Coronary artery (tissue), 2 donors: ENCODE results near the gene DHX57.
"Not testable (repeated sequence)": the region's sequence is repeated elsewhere in the genome, so short reads cannot be mapped to it uniquely, and the experiment has no call there.

Experiments
- DNase-seq: peaks from one replicate; pipeline ENCODE4 v3.0.0-alpha.2; 2017; ENCODE audit warnings: low spot score
- H3K27ac ChIP-seq, 2 donors: fragments of 200-600 bp; sonication (generic); one replicate each; pipeline ENCODE4 v1.5.1; 2016 to 2019
- H3K4me3 ChIP-seq: fragments of 200-600 bp; sonication (generic); 2 replicates; pipeline ENCODE4 v1.5.1; 2016; ENCODE audit warnings: mild to moderate bottlenecking, moderate library complexity
- TF ChIP-seq, protein P1 (sequence below): fragments of 200-600 bp; sonication (generic); IDR thresholded peaks from one replicate; pipeline ENCODE4 v1.5.1; 2019; ENCODE audit warnings: antibody characterized with exemption

DHX57 gene

DNA sequence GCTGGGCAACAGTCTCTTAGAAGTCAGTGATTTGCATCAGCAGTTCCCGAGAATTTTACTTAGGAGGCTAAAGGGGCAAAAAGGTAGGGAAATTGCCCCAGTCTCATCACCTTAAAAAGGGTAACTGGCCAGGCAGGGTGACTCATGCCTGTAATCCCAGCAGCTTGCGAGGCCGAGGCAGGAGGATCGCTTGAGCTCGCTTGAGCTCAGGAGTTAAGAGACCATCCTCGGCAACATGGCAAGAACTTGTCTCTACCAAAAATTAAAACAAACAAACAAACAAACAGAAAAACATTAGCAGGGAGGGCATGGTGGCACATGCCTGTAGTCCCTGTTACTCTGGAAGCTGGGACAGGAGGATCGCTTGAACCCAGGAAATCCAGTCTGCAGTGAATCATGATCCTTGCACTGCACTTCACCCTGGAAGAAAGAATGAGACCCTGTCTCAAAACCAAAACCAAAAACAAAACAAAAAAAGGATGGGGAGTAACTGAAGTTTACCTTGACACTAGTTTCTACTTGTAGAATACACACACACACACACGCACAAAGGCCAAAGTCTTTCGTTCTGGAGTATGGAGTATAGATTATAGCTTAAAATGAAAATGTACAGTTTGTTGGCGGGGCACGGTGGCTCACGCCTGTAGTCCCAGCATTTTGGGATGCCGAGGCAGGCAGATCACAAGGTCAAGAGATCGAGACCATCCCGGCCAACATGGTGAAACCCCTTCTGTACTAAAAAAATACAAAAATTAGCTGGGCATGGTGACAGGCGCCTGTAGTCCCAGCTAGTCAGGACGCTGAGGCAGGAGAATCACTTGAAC is 100.4 kb downstream of the DHX57 start:
- H3K4me3 ChIP-seq: no peak overlapping the region
- TF ChIP-seq, protein P1, sequence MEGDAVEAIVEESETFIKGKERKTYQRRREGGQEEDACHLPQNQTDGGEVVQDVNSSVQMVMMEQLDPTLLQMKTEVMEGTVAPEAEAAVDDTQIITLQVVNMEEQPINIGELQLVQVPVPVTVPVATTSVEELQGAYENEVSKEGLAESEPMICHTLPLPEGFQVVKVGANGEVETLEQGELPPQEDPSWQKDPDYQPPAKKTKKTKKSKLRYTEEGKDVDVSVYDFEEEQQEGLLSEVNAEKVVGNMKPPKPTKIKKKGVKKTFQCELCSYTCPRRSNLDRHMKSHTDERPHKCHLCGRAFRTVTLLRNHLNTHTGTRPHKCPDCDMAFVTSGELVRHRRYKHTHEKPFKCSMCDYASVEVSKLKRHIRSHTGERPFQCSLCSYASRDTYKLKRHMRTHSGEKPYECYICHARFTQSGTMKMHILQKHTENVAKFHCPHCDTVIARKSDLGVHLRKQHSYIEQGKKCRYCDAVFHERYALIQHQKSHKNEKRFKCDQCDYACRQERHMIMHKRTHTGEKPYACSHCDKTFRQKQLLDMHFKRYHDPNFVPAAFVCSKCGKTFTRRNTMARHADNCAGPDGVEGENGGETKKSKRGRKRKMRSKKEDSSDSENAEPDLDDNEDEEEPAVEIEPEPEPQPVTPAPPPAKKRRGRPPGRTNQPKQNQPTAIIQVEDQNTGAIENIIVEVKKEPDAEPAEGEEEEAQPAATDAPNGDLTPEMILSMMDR: no peak
- no peak for DNase-seq
- H3K27ac ChIP-seq: no peak overlapping the region

DNA sequence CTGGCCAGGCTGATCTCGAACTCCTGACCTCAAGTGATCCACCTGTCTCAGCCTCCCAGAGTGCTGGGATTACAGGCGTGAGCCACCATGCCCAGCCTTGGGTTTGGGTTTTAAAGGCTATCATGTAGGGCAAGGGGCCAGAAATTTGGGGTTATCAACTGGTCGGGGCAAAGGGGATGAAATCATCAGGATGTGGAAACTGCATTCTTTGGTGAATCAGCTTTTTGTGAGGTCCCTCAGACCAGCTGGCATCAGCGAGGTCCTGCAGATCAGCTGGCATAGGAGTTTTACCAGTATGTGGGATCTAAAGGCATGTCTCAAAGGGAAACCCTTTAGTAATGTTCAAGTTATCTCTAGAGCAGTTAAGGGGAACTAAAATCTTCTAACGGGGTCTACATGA is 104.1 kb downstream of the DHX57 start:
- Histone ChIP-seq H3K4me3 (no peak overlapping the region), H3K27ac (no peak overlapping the region)
- TF ChIP-seq, protein P1: no peak
- DNase-seq: no peak

DNA sequence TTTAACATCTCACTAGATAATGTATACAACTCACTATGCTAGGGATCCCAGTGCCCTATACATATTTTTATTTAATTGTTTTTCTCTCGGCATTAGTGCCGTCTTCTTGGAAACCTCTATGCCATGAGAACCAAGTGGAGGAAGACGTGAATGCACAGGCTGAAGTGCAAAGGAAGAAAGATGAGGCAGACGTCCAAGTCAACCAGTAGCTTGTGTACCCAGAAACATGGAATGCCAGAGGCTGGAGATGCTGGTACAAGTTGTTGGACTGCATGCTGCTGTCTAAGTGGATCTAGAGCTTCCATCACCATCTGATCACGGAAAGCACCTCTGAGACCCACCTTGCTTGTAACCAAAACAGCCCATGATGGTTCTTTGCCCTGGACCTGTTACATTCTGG is 110.2 kb downstream of the DHX57 start:
- Histone ChIP-seq H3K27ac (no peak overlapping the region), H3K4me3 (no peak overlapping the region)
- TF ChIP-seq, protein P1: no peak
- no peak for DNase-seq

DNA sequence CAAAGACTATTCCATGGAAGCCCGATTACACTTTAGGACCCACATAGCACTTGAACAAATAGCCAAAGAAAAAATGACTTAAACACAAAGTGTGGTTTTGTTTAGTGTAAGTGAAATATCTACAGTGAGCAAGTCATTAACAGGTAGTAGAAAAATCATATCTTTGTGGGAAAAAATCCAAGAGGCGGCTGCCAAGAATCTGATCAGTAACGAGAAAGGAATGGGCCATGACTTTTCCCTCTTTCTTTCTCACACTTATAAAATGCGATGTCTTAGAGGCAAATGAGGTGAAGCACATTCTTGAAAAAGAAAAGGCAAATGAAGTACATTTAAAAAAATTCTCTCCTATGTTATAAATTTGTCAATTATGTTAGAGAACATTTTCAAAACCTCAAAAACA is 110.6 kb downstream of the DHX57 start:
- no peak for DNase-seq
- TF ChIP-seq, protein P1: no peak
- H3K4me3 ChIP-seq: no peak overlapping the region
- no peak overlapping the region for H3K27ac ChIP-seq

DNA sequence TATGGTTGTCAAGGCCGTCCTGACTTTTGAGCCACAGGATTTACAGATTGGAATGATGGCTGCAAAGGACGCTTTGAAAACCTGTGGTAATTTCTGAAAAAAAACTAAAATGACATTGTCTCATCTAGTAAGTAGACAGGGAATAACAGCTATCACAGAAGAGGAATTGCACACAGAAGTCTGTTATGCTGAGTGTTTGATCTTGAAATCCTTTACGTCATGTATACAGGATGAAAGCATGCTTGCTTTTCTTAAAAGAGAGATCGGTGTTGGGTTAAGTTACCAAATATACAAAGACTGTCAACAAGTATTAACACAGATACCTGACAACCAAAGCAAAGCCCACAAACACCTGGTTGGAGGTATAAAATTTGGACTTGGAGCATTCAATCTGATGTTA is 112.0 kb downstream of the DHX57 start:
- TF ChIP-seq, protein P1: no peak
- no peak for DNase-seq
- H3K27ac ChIP-seq: no peak overlapping the region
- no peak overlapping the region for H3K4me3 ChIP-seq

DNA sequence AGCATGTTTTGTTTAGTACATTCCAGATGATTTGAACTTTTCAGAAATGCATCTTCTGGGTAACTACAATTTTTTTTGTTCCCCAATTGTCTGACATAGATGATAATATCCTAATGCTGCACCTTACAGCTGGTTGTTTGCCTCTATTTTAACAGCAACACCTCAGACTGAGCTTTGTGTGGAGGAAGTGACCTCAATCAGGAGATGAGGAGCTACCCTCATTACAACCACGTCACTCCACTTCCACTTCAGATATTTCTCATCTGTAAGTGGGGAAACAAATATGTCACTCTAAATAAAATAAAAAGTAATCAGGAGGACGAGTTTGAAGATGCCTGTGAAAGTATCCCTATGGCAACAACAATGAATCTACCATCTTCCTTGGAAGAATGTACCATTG is 112.5 kb downstream of the DHX57 start:
- DNase-seq: no peak
- H3K4me3 ChIP-seq: no peak overlapping the region
- TF ChIP-seq, protein P1: no peak
- no peak overlapping the region for H3K27ac ChIP-seq

DNA sequence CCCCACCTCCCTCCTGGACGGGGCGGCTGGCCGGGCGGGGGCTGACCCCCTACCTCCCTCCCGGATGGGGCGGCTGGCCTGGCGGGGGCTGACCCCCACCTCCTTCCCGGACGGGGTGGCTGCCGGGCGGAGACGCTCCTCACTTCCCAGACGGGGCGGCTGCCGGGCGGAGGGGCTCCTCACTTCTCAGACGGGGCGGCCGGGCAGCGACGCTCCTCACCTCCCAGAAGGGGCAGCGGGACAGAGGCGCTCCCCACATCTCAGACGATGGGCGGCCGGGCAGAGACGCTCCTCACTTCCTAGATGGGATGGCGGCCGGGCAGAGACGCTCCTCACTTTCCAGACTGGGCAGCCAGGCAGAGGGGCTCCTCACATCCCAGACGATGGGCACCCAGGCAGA is 119.8 kb downstream of the DHX57 start:
- DNase-seq, H3K27ac ChIP-seq, H3K4me3 ChIP-seq: not testable (repeated sequence)
